Vagina (tissue), 2 donors: Measurements from ENCODE around the gene MYZAP.

ENCODE experiments used
- CTCF ChIP-seq, 3 experiments: fragments of 450-650 bp in 2 of 3; fragments of 200-600 bp in 1 of 3; sonication (generic) in 1 of 3; IDR thresholded peaks; one replicate each; pipeline ENCODE4 v1.5.1; 2017 to 2019; ENCODE audit warnings: antibody characterized with exemption in 3 of 3, mild to moderate bottlenecking in 2 of 3, moderate library complexity in 2 of 3
- POLR2A ChIP-seq, 2 donors: fragments of 450-650 bp; IDR thresholded peaks; one replicate each; pipeline ENCODE4 v1.6.1; 2017; ENCODE audit warnings: antibody characterized with exemption in 2 of 2, mild to moderate bottlenecking in 2 of 2, moderate library complexity in 2 of 2

GRCh38 chr15:57654153-57654852 lies 62.6 kb downstream of the MYZAP start:
- TF ChIP-seq CTCF (IDR thresholded peaks at IDR 0.05): no peak
- no peak for TF ChIP-seq POLR2A (IDR thresholded peaks at IDR 0.05)
